OCI-LY7 (cell line): ENCODE results near the gene DQX1. TPM values are rescaled to one million over a fixed set of nuclear protein-coding genes. Genes with fewer than 3 reads are reported as not detected.

Source experiments
- BruUV-seq: library from RNA; stranded (reverse); fragments of 400-500 nt; replicated peaks from 2 replicates; lab custom pipeline; 2021; lab: Mats Ljungman, UMichigan
- CTCF ChIA-PET: fragments of 300-600 bp; sonication (Branson Sonifier 250); formaldehyde crosslinking; loops from one replicate; lab custom pipeline; 2022; ENCODE audit warnings: antibody characterized with exemption; ENCODE audit not compliant: unreplicated experiment; lab: Charles Lee
- POLR2A ChIA-PET: fragments of 300-600 bp; sonication (Branson Sonifier 250); formaldehyde crosslinking; loops from one replicate; lab custom pipeline; 2022; ENCODE audit warnings: antibody characterized with exemption; lab: Charles Lee
- DNase-seq: peaks from one replicate; pipeline ENCODE4 v3.0.0-alpha.2; 2015; ENCODE audit warnings: low spot score
- H2AFZ ChIP-seq: fragments of 200-600 bp; sonication (generic), shearing (Covaris generic); 2 replicates; pipeline ENCODE4 v1.6.1; 2014; ENCODE audit warnings: mild to moderate bottlenecking, antibody characterized with exemption, low read length, moderate library complexity
- H3K27ac ChIP-seq: fragments of 200-600 bp; sonication (generic); 2 replicates; pipeline ENCODE4 v1.5.1; 2014; ENCODE audit warnings: mixed run types, low read depth, mild to moderate bottlenecking, moderate library complexity, low read length, inconsistent platforms; ENCODE audit not compliant: poor library complexity, severe bottlenecking
- H3K36me3 ChIP-seq: fragments of 200-600 bp; sonication (generic); 2 replicates; pipeline ENCODE4 v1.6.1; 2014; ENCODE audit warnings: mild to moderate bottlenecking, antibody characterized with exemption, low read length, moderate library complexity, mixed read lengths; ENCODE audit not compliant: insufficient read depth
- H3K4me1 ChIP-seq: fragments of 200-600 bp; sonication (generic); 2 replicates; pipeline ENCODE4 v1.5.1; 2014; ENCODE audit warnings: mild to moderate bottlenecking, low read length; ENCODE audit not compliant: insufficient read depth, poor library complexity, severe bottlenecking
- H3K4me2 ChIP-seq: fragments of 200-600 bp; sonication (generic); 2 replicates; pipeline ENCODE4 v1.6.1; 2014; ENCODE audit warnings: mild to moderate bottlenecking, low read length
- H3K4me3 ChIP-seq: fragments of 200-600 bp; sonication (generic); 2 replicates; pipeline ENCODE4 v1.5.1; 2014; ENCODE audit warnings: mild to moderate bottlenecking, low read depth, low read length; ENCODE audit not compliant: poor library complexity, severe bottlenecking
- H3K79me2 ChIP-seq: fragments of 200-600 bp; sonication (generic); 2 replicates; pipeline ENCODE4 v1.6.1; 2016; ENCODE audit warnings: low read depth, mild to moderate bottlenecking, low read length, moderate library complexity, mixed read lengths; ENCODE audit not compliant: insufficient read depth
- H3K9me2 ChIP-seq: fragments of 200-600 bp; sonication (generic); 2 replicates; pipeline ENCODE4 v1.6.1; 2016; ENCODE audit warnings: mild to moderate bottlenecking, low read length, mixed read lengths; ENCODE audit not compliant: insufficient read depth
- H3K9me3 ChIP-seq: fragments of 200-600 bp; sonication (generic); 2 replicates; pipeline ENCODE4 v1.6.1; 2014; ENCODE audit warnings: mild to moderate bottlenecking, mixed run types, low read length, mixed read lengths
- H4K20me1 ChIP-seq: fragments of 200-600 bp; sonication (generic); 2 replicates; pipeline ENCODE4 v1.6.1; 2014; ENCODE audit warnings: mild to moderate bottlenecking, antibody characterized with exemption, low read length, moderate library complexity, mixed read lengths; ENCODE audit not compliant: insufficient read depth
- CTCF ChIP-seq: fragments of 200-600 bp; sonication (generic); conservative IDR thresholded peaks from 2 replicates; pipeline ENCODE4 v1.5.1; 2014; ENCODE audit warnings: mild to moderate bottlenecking, antibody characterized with exemption, low read length, moderate library complexity, mixed read lengths
- EZH2phosphoT487 ChIP-seq: fragments of 200-600 bp; sonication (generic); IDR thresholded peaks from 2 replicates; pipeline ENCODE4 v1.6.1; 2018; ENCODE audit warnings: low read depth, borderline replicate concordance, mild to moderate bottlenecking, mixed run types, antibody characterized with exemption, low read length, moderate library complexity, mixed read lengths
- intact Hi-C: fragments of 100-400 bp; cut with micrococcal nuclease; formaldehyde crosslinking; loops from one replicate; pipeline ENCODE4 v1.10.0; 2022; ENCODE audit not compliant: unreplicated experiment
- total RNA-seq, 2 experiments: library from RNA; depleted of rRNA in 1 of 2; stranded (reverse); fragments of >200 nt in 1 of 2; shearing (Covaris generic) in 1 of 2; gene quantifications; 2 replicates each; pipeline ENCODE4 v1.2.3, GENCODE V29; 2014 to 2022

DQX1 gene
- total RNA-seq, 2 experiments from 2014 or later, result 0.32 to 0.76 TPM

GRCh38 chr2:74546004-74546403 lies 20.0 kb upstream of the DQX1 start:
- no peak overlapping the region for H3K4me2 ChIP-seq
- no peaks in the 10 kb centered on the region for H3K9me2 ChIP-seq
- POLR2A ChIA-PET, result interaction anchor here (0.6 kb wide), 1 partner anchor 99 kb away, joined by 4 read pairs; no protein-coding TSS in a partner anchor
- no peaks in the 10 kb centered on the region for H4K20me1 ChIP-seq
- H2AFZ ChIP-seq, result no peak overlapping the region
- no TSS peak for BruUV-seq
- H3K36me3 ChIP-seq, result no peaks in the 10 kb centered on the region
- intact Hi-C loops, result loop anchor here (5.0 kb wide), 1 partner anchor 41 kb away; no protein-coding TSS in a partner anchor
- H3K9me3 ChIP-seq, result no peaks in the 10 kb centered on the region
- H3K4me1 ChIP-seq, result no peaks in the 10 kb centered on the region
- CTCF ChIA-PET, result no interaction called here
- TF ChIP-seq CTCF (no peak), EZH2phosphoT487 (no peak)
- DNase-seq, result no peak
- no peak overlapping the region for H3K4me3 ChIP-seq
- H3K79me2 ChIP-seq, result no peaks in the 10 kb centered on the region
- no peak overlapping the region for H3K27ac ChIP-seq

GRCh38 chr2:74544634-74545033 lies 18.6 kb upstream of the DQX1 start:
- H3K9me2 ChIP-seq, result no peaks in the 10 kb centered on the region
- H3K4me3 ChIP-seq, result no peak overlapping the region
- H3K4me2 ChIP-seq, result no peak overlapping the region
- CTCF ChIA-PET, result interaction anchor here (1.0 kb wide), 1 partner anchor 31 kb away, joined by 3 read pairs; no protein-coding TSS in a partner anchor
- H3K27ac ChIP-seq, result no peak overlapping the region
- no peaks in the 10 kb centered on the region for H3K4me1 ChIP-seq
- no peak overlapping the region for H2AFZ ChIP-seq
- peak; percentile 73 for TF ChIP-seq CTCF
- TF ChIP-seq EZH2phosphoT487, result no peak
- DNase-seq, result peak; percentile 31
- POLR2A ChIA-PET, result interaction anchor here (0.9 kb wide), 1 partner anchor 13 kb away, joined by 3 read pairs; no protein-coding TSS in a partner anchor
- intact Hi-C loops, result loop anchor here (5.0 kb wide), 1 partner anchor 43 kb away; no protein-coding TSS in a partner anchor
- no peaks in the 10 kb centered on the region for H3K79me2 ChIP-seq
- no TSS peak for BruUV-seq
- H3K9me3 ChIP-seq, result no peaks in the 10 kb centered on the region
- H3K36me3 ChIP-seq, result no peaks in the 10 kb centered on the region
- no peaks in the 10 kb centered on the region for H4K20me1 ChIP-seq

- H4K20me1 ChIP-seq, result no peaks in the 10 kb centered on the region
- no peak overlapping the region for H3K4me2 ChIP-seq
- H3K79me2 ChIP-seq, result no peaks in the 10 kb centered on the region
- ChIA-PET CTCF (no interaction called here), POLR2A (interaction anchor here (0.5 to 1.0 kb wide), 3 partner anchors 78 to 288 kb away, joined by 3 read pairs; partner anchors contain the start of gene MOGS)
- TF ChIP-seq EZH2phosphoT487, result no peak
- no peak for TF ChIP-seq CTCF
- H3K4me1 ChIP-seq, result no peaks in the 10 kb centered on the region
- no peak for DNase-seq
- no peak overlapping the region for H3K27ac ChIP-seq
- no peak overlapping the region for H3K4me3 ChIP-seq
- no TSS peak for BruUV-seq
- intact Hi-C loops, result no loop called here
- H3K9me2 ChIP-seq, result no peaks in the 10 kb centered on the region
- no peaks in the 10 kb centered on the region for H3K9me3 ChIP-seq
- no peak overlapping the region for H2AFZ ChIP-seq
- H3K36me3 ChIP-seq, result no peaks in the 10 kb centered on the region
Observed at GRCh38 chr2:74542978-74543377, 16.9 kb upstream of the DQX1 start.
